HepG2 (cell line): ENCODE measurements around the gene CYP2W1.

Experiments
- CTCF ChIP-seq: sonication (generic); formaldehyde crosslinking; IDR thresholded peaks from 2 replicates; pipeline ENCODE4 v1.5.0; 2020; ENCODE audit warnings: mild to moderate bottlenecking, missing genetic modification reagents, moderate library complexity
- EP300 ChIP-seq, 3 experiments: sonication (generic) in 1 of 3; formaldehyde crosslinking in 1 of 3; IDR thresholded peaks; 2 replicates each; pipeline versions ENCODE4 v1.5.1 to v1.6.1; 2011 to 2020; ENCODE audit warnings: low read depth in 2 of 3, low read length in 2 of 3, borderline replicate concordance in 1 of 3, improper control_type of control experiment in 1 of 3, mild to moderate bottlenecking in 1 of 3, missing genetic modification reagents in 1 of 3, moderate library complexity in 1 of 3
- KLF9 ChIP-seq: IDR thresholded peaks from 2 replicates; pipeline ENCODE4 v1.6.1; 2016; ENCODE audit warnings: low read depth
- ZFP91 ChIP-seq: sonication (generic); formaldehyde crosslinking; IDR thresholded peaks from 2 replicates; pipeline ENCODE4 v1.9.0; 2022; ENCODE audit warnings: missing genetic modification reagents, mild to moderate bottlenecking, borderline replicate concordance
- ZNF354B ChIP-seq: sonication (generic); formaldehyde crosslinking; IDR thresholded peaks from 2 replicates; pipeline ENCODE4 v1.8.0; 2022; ENCODE audit warnings: mild to moderate bottlenecking, missing genetic modification reagents
- ZNF879 ChIP-seq: sonication (generic); formaldehyde crosslinking; IDR thresholded peaks from 2 replicates; pipeline ENCODE4 v1.8.1; 2023; ENCODE audit warnings: missing genetic modification reagents

- no peak for TF ChIP-seq CTCF (CRISPR knock-in tag)
- no peak for TF ChIP-seq ZNF354B (CRISPR knock-in tag)
- TF ChIP-seq ZNF879 (CRISPR knock-in tag) = no peak
- TF ChIP-seq EP300 (IDR thresholded peaks at IDR 0.05; ENCODE audit: low read depth in 2 of 2, low read length in 2 of 2) = no peak
- TF ChIP-seq EP300 (CRISPR knock-in tag; IDR thresholded peaks at IDR 0.05; ENCODE audit: borderline replicate concordance) = no peak
- TF ChIP-seq ZFP91 = no peak
- no peak for TF ChIP-seq KLF9 (CRISPR knock-in tag)
Observed at GRCh38 chr7:1021366-1021765, 38.4 kb downstream of the CYP2W1 start.
